Sigmoid colon (tissue), 7 donors: ENCODE measurements around the gene CD163. TPM values are rescaled to one million over a fixed set of nuclear protein-coding genes. Genes with fewer than 3 reads are reported as not detected.

Experiments used
- DNase-seq: peaks from one replicate; pipeline ENCODE4 v3.0.0-alpha.2; 2019
- H3K27ac ChIP-seq, 4 donors: fragments of 200-600 bp; sonication (generic); one replicate each; pipeline ENCODE4 v1.5.1; 2016 to 2019; ENCODE audit warnings: mild to moderate bottlenecking in 1 of 4
- H3K27me3 ChIP-seq, 3 donors: fragments of 200-600 bp; sonication (generic); one replicate each; pipeline ENCODE4 v1.5.1; 2019; ENCODE audit warnings: mild to moderate bottlenecking in 1 of 3
- H3K36me3 ChIP-seq, 4 donors: fragments of 200-600 bp; sonication (generic); one replicate each; pipeline ENCODE4 v1.5.1; 2016 to 2019
- H3K4me1 ChIP-seq, 4 donors: fragments of 200-600 bp; sonication (generic); one replicate each; pipeline ENCODE4 v1.5.1; 2017 to 2019
- H3K4me3 ChIP-seq, 4 donors: fragments of 200-600 bp; sonication (generic); one replicate each; pipeline ENCODE4 v1.5.1; 2017 to 2019; ENCODE audit warnings: mild to moderate bottlenecking in 2 of 4, moderate library complexity in 1 of 4
- H3K9me3 ChIP-seq, 4 donors: fragments of 200-600 bp in 3 of 4; sonication (generic) in 3 of 4; one replicate each; pipeline versions ENCODE4 v1.5.1 to v1.6.1; 2013 to 2019
- EP300 ChIP-seq, 4 donors: sonication (generic); formaldehyde crosslinking; IDR thresholded peaks; one replicate each; pipeline ENCODE4 v1.6.1; 2017; ENCODE audit warnings: antibody characterized with exemption in 4 of 4
- POLR2A ChIP-seq, 2 donors: fragments of 450-650 bp; IDR thresholded peaks; one replicate each; pipeline ENCODE4 v1.6.1; 2016; ENCODE audit warnings: antibody characterized with exemption in 2 of 2, mild to moderate bottlenecking in 2 of 2, moderate library complexity in 2 of 2
- POLR2AphosphoS5 ChIP-seq, 4 donors: sonication (generic); formaldehyde crosslinking; IDR thresholded peaks; one replicate each; pipeline ENCODE4 v1.6.1; 2017; ENCODE audit warnings: antibody characterized with exemption in 4 of 4
- WGBS, 2 donors: extraction: QIAGEN DNeasy Blood & Tissue Kit; methylation state at CpG; one replicate each; pipeline ENCODE4 v1.1.7; 2013; 5-methylcytosine and 5-hydroxymethylcytosine counted together
- intact Hi-C: fragments of 100-400 bp; cut with DNase I; formaldehyde crosslinking; loops from one replicate; pipeline ENCODE4 v1.15.1; 2023
- polyA plus RNA-seq, 3 donors: library from polyadenylated mRNA; stranded (reverse); fragments of 200-250 nt; gene quantifications; one replicate each; pipeline ENCODE4 v1.2.3, GENCODE V29; 2013
- total RNA-seq, 4 donors: library from RNA; depleted of rRNA; stranded (reverse); fragments of >200 nt; gene quantifications; one replicate each; pipeline ENCODE4 v1.1.0, GENCODE V29; 2016
- TF ChIP-seq, protein P1 (sequence below), 4 experiments: fragments of 450-650 bp in 3 of 4; fragments of 200-600 bp in 1 of 4; IDR thresholded peaks; one replicate each; pipeline ENCODE4 v1.5.1; 2016 to 2019; ENCODE audit warnings: antibody characterized with exemption in 4 of 4, mild to moderate bottlenecking in 3 of 4, moderate library complexity in 2 of 4
- donor health status: healthy with polysubstance abuse.
- donor health status: Bipolar disorder and iron deficiency.
- donor health status: healthy.

CD163 gene
- total and polyA plus RNA-seq, 7 donors, result 21.0 to 254 (median 108) TPM

DNA sequence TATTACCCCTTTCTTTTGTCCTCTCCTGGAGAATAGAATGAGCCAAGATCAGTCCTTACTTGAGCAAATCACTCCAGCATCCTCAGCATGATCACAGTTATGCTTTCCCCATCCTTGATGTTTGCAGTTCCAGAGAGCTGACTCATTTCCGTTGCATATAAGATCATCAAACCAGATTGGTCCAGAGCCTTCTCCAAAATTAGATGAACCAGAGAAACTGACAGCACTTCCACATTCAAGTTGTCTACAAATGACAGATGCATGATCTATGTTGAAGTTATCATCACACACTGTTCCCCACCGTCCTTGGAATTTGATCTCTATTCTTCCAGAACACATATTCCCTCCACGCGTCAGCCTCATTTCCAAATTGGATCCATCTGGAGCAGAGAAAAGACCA, 4.8 kb downstream of the CD163 start:
- WGBS, 2 donors, result 65 to 68% methylated on average over 4 of the region's 4 CpGs

DNA sequence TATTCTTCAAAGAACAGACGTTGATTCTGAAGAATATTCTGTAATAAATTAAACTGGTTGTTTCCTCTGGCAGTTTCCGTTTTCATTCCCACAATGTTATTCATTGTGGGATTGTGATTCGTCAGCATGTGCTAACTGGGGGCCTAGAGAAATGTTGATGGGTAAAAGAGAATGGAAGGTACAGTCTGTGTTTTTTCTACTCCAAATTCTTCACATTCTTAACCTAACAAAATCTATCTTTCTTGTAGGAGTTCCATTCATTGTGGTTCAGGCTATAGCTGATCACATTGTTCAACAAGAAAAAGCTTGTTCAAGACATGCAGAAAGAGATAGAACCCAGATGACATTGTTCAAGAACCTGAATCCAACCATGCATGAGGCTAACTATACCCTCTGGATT, 5.9 kb downstream of the CD163 start:
- no peak for TF ChIP-seq EP300 (IDR thresholded peaks at IDR 0.05)
- TF ChIP-seq, protein P1, sequence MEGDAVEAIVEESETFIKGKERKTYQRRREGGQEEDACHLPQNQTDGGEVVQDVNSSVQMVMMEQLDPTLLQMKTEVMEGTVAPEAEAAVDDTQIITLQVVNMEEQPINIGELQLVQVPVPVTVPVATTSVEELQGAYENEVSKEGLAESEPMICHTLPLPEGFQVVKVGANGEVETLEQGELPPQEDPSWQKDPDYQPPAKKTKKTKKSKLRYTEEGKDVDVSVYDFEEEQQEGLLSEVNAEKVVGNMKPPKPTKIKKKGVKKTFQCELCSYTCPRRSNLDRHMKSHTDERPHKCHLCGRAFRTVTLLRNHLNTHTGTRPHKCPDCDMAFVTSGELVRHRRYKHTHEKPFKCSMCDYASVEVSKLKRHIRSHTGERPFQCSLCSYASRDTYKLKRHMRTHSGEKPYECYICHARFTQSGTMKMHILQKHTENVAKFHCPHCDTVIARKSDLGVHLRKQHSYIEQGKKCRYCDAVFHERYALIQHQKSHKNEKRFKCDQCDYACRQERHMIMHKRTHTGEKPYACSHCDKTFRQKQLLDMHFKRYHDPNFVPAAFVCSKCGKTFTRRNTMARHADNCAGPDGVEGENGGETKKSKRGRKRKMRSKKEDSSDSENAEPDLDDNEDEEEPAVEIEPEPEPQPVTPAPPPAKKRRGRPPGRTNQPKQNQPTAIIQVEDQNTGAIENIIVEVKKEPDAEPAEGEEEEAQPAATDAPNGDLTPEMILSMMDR (IDR thresholded peaks at IDR 0.05), result no peak
- TF ChIP-seq POLR2A (IDR thresholded peaks at IDR 0.05), result no peak
- TF ChIP-seq POLR2AphosphoS5 (IDR thresholded peaks at IDR 0.05), result no peak
- peak overlapping the region in 1 of 4 donors; percentile 27 for H3K27ac ChIP-seq
- H3K36me3 ChIP-seq, result no peaks in the 10 kb centered on the region
- H3K9me3 ChIP-seq, result no peaks in the 10 kb centered on the region
- H3K4me1 ChIP-seq, result no peaks in the 10 kb centered on the region
- 42 to 53% methylated on average over 3 of the region's 3 CpGs for WGBS, 2 donors
- H3K4me3 ChIP-seq, result peak overlapping the region in 2 of 4 donors; percentile 8 to 26
- intact Hi-C loops, result no loop called here
- H3K27me3 ChIP-seq, result no peaks in the 10 kb centered on the region
- no peak for DNase-seq

More for the DNA sequence above, 4.8 kb downstream of the CD163 start:
- Histone ChIP-seq H3K36me3 (no peaks in the 10 kb centered on the region), H3K4me3 (peak overlapping the region in 2 of 4 donors; percentile 13 to 26), H3K27ac (peak overlapping the region; percentile 12 to 52 (median 38)), H3K9me3 (no peaks in the 10 kb centered on the region), H3K27me3 (no peaks in the 10 kb centered on the region), H3K4me1 (no peaks in the 10 kb centered on the region)
- DNase-seq, result no peak
- peak in 3 of 4 donors; percentile 30 to 65 (median 61) for TF ChIP-seq POLR2AphosphoS5 (IDR thresholded peaks at IDR 0.05)
- TF ChIP-seq, protein P1 (IDR thresholded peaks at IDR 0.05), result no peak
- intact Hi-C loops, result no loop called here

DNA sequence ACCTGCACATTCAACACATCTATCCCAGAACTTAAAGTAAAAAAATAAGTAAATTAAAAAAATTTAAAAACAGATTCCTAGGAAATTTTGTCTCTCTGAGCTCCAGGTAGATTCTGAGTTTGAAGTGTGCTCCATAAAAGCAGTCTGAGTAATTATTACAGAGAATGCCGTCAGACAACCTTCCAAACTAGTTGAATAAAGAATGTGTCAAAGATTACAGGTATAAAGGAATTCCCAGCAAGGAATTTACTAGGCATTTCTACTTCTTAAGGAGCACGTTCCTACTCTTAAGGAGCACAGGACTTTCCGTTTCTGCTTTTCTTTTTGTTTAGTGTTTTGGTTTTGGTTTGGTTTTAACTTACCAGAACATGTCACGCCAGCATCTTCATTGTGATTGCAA, 7.1 kb downstream of the CD163 start:
- TF ChIP-seq POLR2A (IDR thresholded peaks at IDR 0.05), result no peak
- TF ChIP-seq EP300 (IDR thresholded peaks at IDR 0.05), result no peak
- TF ChIP-seq, protein P1 (IDR thresholded peaks at IDR 0.05), result no peak
- no peak for TF ChIP-seq POLR2AphosphoS5 (IDR thresholded peaks at IDR 0.05)
- 51 to 68% methylated on average over 4 of the region's 4 CpGs for WGBS, 2 donors
- Histone ChIP-seq H3K4me1 (no peaks in the 10 kb centered on the region), H3K4me3 (peak overlapping the region in 1 of 4 donors; percentile 26), H3K36me3 (no peaks in the 10 kb centered on the region), H3K27me3 (no peaks in the 10 kb centered on the region), H3K9me3 (no peaks in the 10 kb centered on the region), H3K27ac (peak overlapping the region in 1 of 4 donors; percentile 7)
- intact Hi-C loops, result no loop called here
- DNase-seq, result no peak

DNA sequence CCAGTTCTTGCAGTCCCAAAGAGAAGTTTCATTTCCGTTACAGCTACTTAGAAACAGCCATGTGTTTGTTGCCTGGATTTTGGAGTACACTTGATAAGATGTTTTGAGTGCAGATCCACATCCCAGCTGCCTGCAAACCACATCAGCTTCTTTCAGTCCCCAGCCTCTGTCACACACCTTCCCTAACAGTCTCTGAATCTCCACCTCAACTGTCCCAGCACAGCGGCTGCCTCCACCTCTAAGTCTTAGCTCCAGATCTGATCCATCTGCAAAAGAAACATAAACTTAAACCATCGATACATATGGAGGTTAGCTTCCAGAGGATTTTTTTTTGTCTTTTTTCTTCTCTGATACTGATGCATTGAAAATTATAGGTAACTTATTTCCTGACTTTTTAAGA, 8.4 kb downstream of the CD163 start:
- H3K36me3 ChIP-seq, result no peaks in the 10 kb centered on the region
- no peaks in the 10 kb centered on the region for H3K4me1 ChIP-seq
- intact Hi-C loops, result no loop called here
- H3K9me3 ChIP-seq, result no peaks in the 10 kb centered on the region
- no peaks in the 10 kb centered on the region for H3K27me3 ChIP-seq
- 92 to 93% methylated on average over 3 of the region's 3 CpGs for WGBS, 2 donors
- TF ChIP-seq EP300 (IDR thresholded peaks at IDR 0.05), result no peak
- TF ChIP-seq, protein P1 (IDR thresholded peaks at IDR 0.05), result no peak
- no peak for TF ChIP-seq POLR2AphosphoS5 (IDR thresholded peaks at IDR 0.05)
- no peak for DNase-seq
- peak overlapping the region in 2 of 4 donors; percentile 3 to 8 for H3K4me3 ChIP-seq
- no peak overlapping the region for H3K27ac ChIP-seq

DNA sequence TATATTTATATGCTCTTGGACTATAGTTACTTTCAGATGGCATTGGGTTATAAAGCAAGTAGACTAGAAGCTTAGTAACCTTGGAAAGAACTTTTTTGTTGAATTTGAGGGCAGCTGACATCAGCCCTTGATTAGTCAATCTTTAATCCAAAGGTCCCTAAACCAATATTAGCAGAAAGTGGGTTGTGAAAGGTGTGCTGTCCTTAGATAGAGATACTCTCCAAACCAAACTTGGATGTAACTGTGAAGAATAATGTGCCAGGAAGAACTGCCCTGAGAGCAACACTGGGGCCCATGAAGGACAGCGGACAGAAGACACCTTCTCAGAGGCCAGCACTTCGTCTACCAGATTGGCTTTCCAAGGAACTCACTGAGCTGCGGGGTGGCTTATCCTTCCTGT, 10.6 kb downstream of the CD163 start:
- H3K9me3 ChIP-seq, result no peaks in the 10 kb centered on the region
- 77 to 85% methylated on average over 3 of the region's 3 CpGs for WGBS, 2 donors
- H3K27ac ChIP-seq, result peak overlapping the region in 1 of 4 donors; percentile 5
- H3K27me3 ChIP-seq, result no peaks in the 10 kb centered on the region
- TF ChIP-seq, protein P1 (IDR thresholded peaks at IDR 0.05), result no peak
- H3K4me3 ChIP-seq, result peak overlapping the region in 2 of 4 donors; percentile 7 to 17
- intact Hi-C loops, result no loop called here
- no peaks in the 10 kb centered on the region for H3K4me1 ChIP-seq
- no peak for DNase-seq
- H3K36me3 ChIP-seq, result no peaks in the 10 kb centered on the region
